Measurements from ENCODE around the gene MYO7B.

- TF ChIP-seq CTCF (IDR thresholded peaks at IDR 0.05 in 8 of 11, conservative IDR thresholded peaks at IDR 0.05 in 3 of 11) (no peak), POLR2AphosphoS5 (IDR thresholded peaks at IDR 0.05) (no peak), POLR2A (IDR thresholded peaks at IDR 0.05) (no peak)
Measured at GRCh38 chr2:127658641-127659407, 123.3 kb downstream of the MYO7B start.
